Cardiac atrium fibroblast (primary cell): ENCODE data around the gene SDR42E1. TPM values are rescaled to one million over a fixed set of nuclear protein-coding genes. Genes with fewer than 3 reads are reported as not detected.

Experiments
- total RNA-seq: library from RNA; depleted of rRNA; stranded (reverse); fragments of >200 nt; gene quantifications from 2 replicates; pipeline ENCODE4 v1.2.3, GENCODE V29; 2015

Gene SDR42E1, protein sequence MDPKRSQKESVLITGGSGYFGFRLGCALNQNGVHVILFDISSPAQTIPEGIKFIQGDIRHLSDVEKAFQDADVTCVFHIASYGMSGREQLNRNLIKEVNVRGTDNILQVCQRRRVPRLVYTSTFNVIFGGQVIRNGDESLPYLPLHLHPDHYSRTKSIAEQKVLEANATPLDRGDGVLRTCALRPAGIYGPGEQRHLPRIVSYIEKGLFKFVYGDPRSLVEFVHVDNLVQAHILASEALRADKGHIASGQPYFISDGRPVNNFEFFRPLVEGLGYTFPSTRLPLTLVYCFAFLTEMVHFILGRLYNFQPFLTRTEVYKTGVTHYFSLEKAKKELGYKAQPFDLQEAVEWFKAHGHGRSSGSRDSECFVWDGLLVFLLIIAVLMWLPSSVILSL
- total RNA-seq: not detected in 2 replicates

DNA sequence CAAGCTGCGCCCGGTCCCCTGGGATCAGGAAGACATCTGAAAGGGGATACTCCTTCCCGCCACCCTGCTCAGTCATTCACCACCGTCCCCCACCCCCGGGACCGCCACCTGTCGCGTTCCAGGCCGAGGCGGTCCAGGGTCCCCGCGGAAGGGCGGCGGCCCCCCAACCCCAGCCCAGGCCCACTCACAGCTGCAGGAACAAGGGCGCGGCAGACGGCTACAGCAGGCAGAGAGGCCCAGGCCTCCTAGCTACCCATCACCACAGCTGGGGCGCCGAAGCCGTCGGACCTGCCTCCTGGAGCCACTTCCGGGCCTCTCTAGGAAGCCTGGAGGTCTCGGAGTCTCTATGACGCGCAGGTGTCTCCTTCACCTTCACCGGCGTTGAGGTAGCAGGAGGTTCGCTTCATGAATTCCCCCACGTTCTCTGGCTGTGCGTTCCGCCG lies at the start of gene SDR42E1:
TSS of gene SDR42E1 (minus strand) at position 272 of the 443 bp plus-strand sequence. CDS start 10,612 bp downstream, outside the sequence.

DNA sequence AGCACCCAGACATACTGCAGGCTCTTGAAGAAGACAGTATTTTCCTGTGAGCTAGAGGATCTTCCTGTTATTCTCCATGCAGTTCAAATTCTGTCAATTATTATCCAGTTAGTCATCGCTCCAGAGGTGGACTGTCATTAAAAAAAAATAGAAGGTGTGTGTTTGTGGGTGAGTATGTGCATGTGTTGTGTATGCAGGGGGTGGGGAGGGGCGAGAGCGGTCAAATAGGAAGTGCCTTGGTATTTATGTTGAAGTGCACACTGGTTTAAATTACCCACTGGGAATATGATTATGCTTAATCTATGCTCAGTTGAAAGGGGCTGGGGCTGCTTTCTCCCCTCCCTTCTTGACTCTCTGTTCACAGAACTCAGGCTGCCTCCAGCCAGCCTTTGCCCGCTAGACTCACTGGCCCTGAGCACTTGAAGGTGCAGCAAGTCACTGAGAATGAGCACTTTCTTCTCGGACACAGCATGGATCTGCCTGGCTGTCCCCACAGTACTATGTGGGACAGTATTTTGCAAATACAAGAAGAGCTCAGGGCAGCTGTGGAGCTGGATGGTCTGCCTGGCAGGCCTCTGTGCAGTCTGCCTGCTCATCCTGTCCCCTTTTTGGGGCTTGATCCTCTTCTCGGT lies 23.8 kb upstream of the SDR42E1 start, which contains the start of gene HSD17B2:
TSS of gene HSD17B2 (plus strand) at position 273 of the 632 bp plus-strand sequence. CDS start at position 445, 172 bp downstream.

Other genes starting within 250 kb of the SDR42E1 start
- 0.65 and 3.8 TPM in 2 replicates for gene PLCG2, start 232.2 kb downstream of the SDR42E1 start, total RNA-seq
- not detected in 2 replicates for gene HSD17B2, start 23.8 kb upstream of the SDR42E1 start, total RNA-seq
- 18.6 and 32.7 TPM in 2 replicates for gene MPHOSPH6, start 158.8 kb upstream of the SDR42E1 start, total RNA-seq